Body of pancreas (tissue), 4 donors: ENCODE data around the gene JAKMIP3. TPM values are rescaled to one million over a fixed set of nuclear protein-coding genes. Genes with fewer than 3 reads are reported as not detected.

Experiments
- ATAC-seq: fragments of 150-250 bp; one replicate; pipeline ENCODE4 v1.9.1; 2016
- DNase-seq, 4 donors: peaks; one replicate each; pipeline ENCODE4 v3.0.0-alpha.2; 2019
- H3K27ac ChIP-seq, 4 donors: fragments of 200-600 bp; sonication (generic); 1 replicate in 3 of 4; 2 replicates in 1 of 4; pipeline versions ENCODE4 v1.5.1 to v1.6.1; 2016 to 2019; ENCODE audit warnings: mild to moderate bottlenecking in 1 of 4, mixed read lengths in 1 of 4, moderate library complexity in 1 of 4
- H3K27me3 ChIP-seq, 2 donors: fragments of 200-600 bp; sonication (generic); one replicate each; pipeline ENCODE4 v1.6.0; 2016; ENCODE audit warnings: mild to moderate bottlenecking in 1 of 2
- H3K36me3 ChIP-seq, 2 donors: fragments of 200-600 bp; sonication (generic); replicated peaks in 1 of 2; 2 replicates each; pipeline ENCODE4 v1.5.1; 2016; ENCODE audit warnings: low read depth in 2 of 2; ENCODE audit not compliant: insufficient read depth in 1 of 2
- H3K4me1 ChIP-seq: fragments of 200-600 bp; sonication (generic); one replicate; pipeline ENCODE4 v1.6.0; 2016
- H3K4me3 ChIP-seq, 2 donors: fragments of 200-600 bp; sonication (generic); 1 replicate in 1 of 2; 2 replicates in 1 of 2; pipeline ENCODE4 v1.5.1; 2016 to 2019
- H3K9me3 ChIP-seq, 3 donors: fragments of 200-600 bp; sonication (generic); 1 replicate in 2 of 3; 2 replicates in 1 of 3; pipeline ENCODE4 v1.5.1; 2016
- POLR2A ChIP-seq, 3 donors: fragments of 450-650 bp; IDR thresholded peaks; one replicate each; pipeline ENCODE4 v1.6.1; 2016; ENCODE audit warnings: antibody characterized with exemption in 3 of 3, mild to moderate bottlenecking in 2 of 3
- WGBS, 2 donors: methylation state at CpG; one replicate each; pipeline ENCODE4 v1.1.5; 2017; 5-methylcytosine and 5-hydroxymethylcytosine counted together
- intact Hi-C: fragments of 100-400 bp; cut with DNase I; formaldehyde crosslinking; loops from one replicate; pipeline ENCODE4 v1.15.1; 2023
- total RNA-seq, 2 donors: library from RNA; depleted of rRNA; stranded (reverse); fragments of >200 nt; gene quantifications; one replicate each; pipeline ENCODE4 v1.1.0, GENCODE V29; 2016
- TF ChIP-seq, protein P1 (sequence below), 7 experiments: fragments of 450-650 bp in 4 of 7; fragments of 200-600 bp in 3 of 7; sonication (generic) in 3 of 7; IDR thresholded peaks; one replicate each; pipeline ENCODE4 v1.5.1; 2016 to 2019; ENCODE audit warnings: antibody characterized with exemption in 7 of 7

The JAKMIP3 gene
- total RNA-seq, 2 donors from 2014 or later, result 0.26 to 0.33 TPM

GRCh38 chr10:132061465-132061864 lies 4.3 kb upstream of the JAKMIP3 start:
- DNase-seq, result no peak
- H3K4me3 ChIP-seq, result no peak overlapping the region
- no peak overlapping the region for H3K27ac ChIP-seq
- TF ChIP-seq, protein P1, sequence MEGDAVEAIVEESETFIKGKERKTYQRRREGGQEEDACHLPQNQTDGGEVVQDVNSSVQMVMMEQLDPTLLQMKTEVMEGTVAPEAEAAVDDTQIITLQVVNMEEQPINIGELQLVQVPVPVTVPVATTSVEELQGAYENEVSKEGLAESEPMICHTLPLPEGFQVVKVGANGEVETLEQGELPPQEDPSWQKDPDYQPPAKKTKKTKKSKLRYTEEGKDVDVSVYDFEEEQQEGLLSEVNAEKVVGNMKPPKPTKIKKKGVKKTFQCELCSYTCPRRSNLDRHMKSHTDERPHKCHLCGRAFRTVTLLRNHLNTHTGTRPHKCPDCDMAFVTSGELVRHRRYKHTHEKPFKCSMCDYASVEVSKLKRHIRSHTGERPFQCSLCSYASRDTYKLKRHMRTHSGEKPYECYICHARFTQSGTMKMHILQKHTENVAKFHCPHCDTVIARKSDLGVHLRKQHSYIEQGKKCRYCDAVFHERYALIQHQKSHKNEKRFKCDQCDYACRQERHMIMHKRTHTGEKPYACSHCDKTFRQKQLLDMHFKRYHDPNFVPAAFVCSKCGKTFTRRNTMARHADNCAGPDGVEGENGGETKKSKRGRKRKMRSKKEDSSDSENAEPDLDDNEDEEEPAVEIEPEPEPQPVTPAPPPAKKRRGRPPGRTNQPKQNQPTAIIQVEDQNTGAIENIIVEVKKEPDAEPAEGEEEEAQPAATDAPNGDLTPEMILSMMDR (IDR thresholded peaks at IDR 0.05), result no peak
- TF ChIP-seq POLR2A (IDR thresholded peaks at IDR 0.05), result no peak
- no peaks in the 10 kb centered on the region for H3K36me3 ChIP-seq
- intact Hi-C loops, result no loop called here
- WGBS, 2 donors, result 82 to 84% methylated on average over 6 of the region's 6 CpGs
- no peaks in the 10 kb centered on the region for H3K27me3 ChIP-seq
- ATAC-seq, result no peak
- no peaks in the 10 kb centered on the region for H3K9me3 ChIP-seq
- peaks cover 22% of the 10 kb centered on the region for H3K4me1 ChIP-seq

GRCh38 chr10:132062116-132062515 lies 3.6 kb upstream of the JAKMIP3 start:
- no peak overlapping the region for H3K27ac ChIP-seq
- H3K4me1 ChIP-seq, result peaks cover 22% of the 10 kb centered on the region
- DNase-seq (no peak), ATAC-seq (no peak)
- no peaks in the 10 kb centered on the region for H3K36me3 ChIP-seq
- H3K4me3 ChIP-seq, result no peak overlapping the region
- no peaks in the 10 kb centered on the region for H3K27me3 ChIP-seq
- intact Hi-C loops, result no loop called here
- no peaks in the 10 kb centered on the region for H3K9me3 ChIP-seq
- WGBS, 2 donors, result 92 to 93% methylated on average over 10 to 11 of the region's 11 CpGs
- no peak for TF ChIP-seq POLR2A (IDR thresholded peaks at IDR 0.05)
- TF ChIP-seq, protein P1 (IDR thresholded peaks at IDR 0.05), result no peak

- Histone ChIP-seq H3K4me3 (no peak overlapping the region), H3K36me3 (no peaks in the 10 kb centered on the region), H3K4me1 (peaks cover 22% of the 10 kb centered on the region), H3K27me3 (no peaks in the 10 kb centered on the region), H3K9me3 (no peaks in the 10 kb centered on the region), H3K27ac (no peak overlapping the region)
- DNase-seq, result no peak
- intact Hi-C loops, result no loop called here
- TF ChIP-seq, protein P1 (IDR thresholded peaks at IDR 0.05), result no peak
- TF ChIP-seq POLR2A (IDR thresholded peaks at IDR 0.05), result no peak
- no peak for ATAC-seq
- 87 to 88% methylated on average over 15 to 17 of the region's 17 CpGs for WGBS, 2 donors
Measured at GRCh38 chr10:132062641-132063390, 2.9 kb upstream of the JAKMIP3 start.

GRCh38 chr10:132063432-132063831 lies 2.3 kb upstream of the JAKMIP3 start:
- intact Hi-C loops, result no loop called here
- no peak overlapping the region for H3K27ac ChIP-seq
- H3K4me1 ChIP-seq, result peaks cover 22% of the 10 kb centered on the region
- no peak overlapping the region for H3K4me3 ChIP-seq
- no peak for TF ChIP-seq POLR2A (IDR thresholded peaks at IDR 0.05)
- TF ChIP-seq, protein P1 (IDR thresholded peaks at IDR 0.05), result no peak
- H3K27me3 ChIP-seq, result no peaks in the 10 kb centered on the region
- DNase-seq (no peak), ATAC-seq (no peak)
- WGBS, 2 donors, result 92 to 93% methylated on average over 9 to 10 of the region's 10 CpGs
- H3K36me3 ChIP-seq, result no peaks in the 10 kb centered on the region
- H3K9me3 ChIP-seq, result no peaks in the 10 kb centered on the region
